Measurements from ENCODE around the gene LAMA5.

The LAMA5 gene

GRCh38 chr20:62327726-62328495 lies 39.2 kb downstream of the LAMA5 start:
- Histone ChIP-seq H3K27me3 (ENCODE audit: insufficient read depth, low read length, poor library complexity) (no peaks in the 10 kb centered on the region), H3K9me3 (ENCODE audit: insufficient read depth, low read length, severe bottlenecking) (no peaks in the 10 kb centered on the region), H3K79me2 (ENCODE audit: insufficient read depth, low read length) (no peaks in the 10 kb centered on the region), H3K4me3 (ENCODE audit: low read depth in 1 of 2, low read length in 2 of 2) (no peak overlapping the region), H3K36me3 (ENCODE audit: insufficient read depth, low read length) (no peaks in the 10 kb centered on the region), H3K4me1 (ENCODE audit: insufficient read depth, low read length) (no peaks in the 10 kb centered on the region), H3K27ac (ENCODE audit: low read length) (no peak overlapping the region), H2AFZ (ENCODE audit: low read depth, low read length) (no peak overlapping the region), H3K4me2 (ENCODE audit: insufficient read depth, low read length) (no peak overlapping the region), H4K20me1 (ENCODE audit: insufficient read depth, low read length) (peaks cover 3% of the 10 kb centered on the region; the same call in 1 of the 2 replicates), H3K9ac (ENCODE audit: low read depth, low read length) (no peak overlapping the region)
- DNase-seq (no peak), ATAC-seq (ENCODE audit: insufficient read depth, low read depth) (no peak)
- TF ChIP-seq, protein P1, sequence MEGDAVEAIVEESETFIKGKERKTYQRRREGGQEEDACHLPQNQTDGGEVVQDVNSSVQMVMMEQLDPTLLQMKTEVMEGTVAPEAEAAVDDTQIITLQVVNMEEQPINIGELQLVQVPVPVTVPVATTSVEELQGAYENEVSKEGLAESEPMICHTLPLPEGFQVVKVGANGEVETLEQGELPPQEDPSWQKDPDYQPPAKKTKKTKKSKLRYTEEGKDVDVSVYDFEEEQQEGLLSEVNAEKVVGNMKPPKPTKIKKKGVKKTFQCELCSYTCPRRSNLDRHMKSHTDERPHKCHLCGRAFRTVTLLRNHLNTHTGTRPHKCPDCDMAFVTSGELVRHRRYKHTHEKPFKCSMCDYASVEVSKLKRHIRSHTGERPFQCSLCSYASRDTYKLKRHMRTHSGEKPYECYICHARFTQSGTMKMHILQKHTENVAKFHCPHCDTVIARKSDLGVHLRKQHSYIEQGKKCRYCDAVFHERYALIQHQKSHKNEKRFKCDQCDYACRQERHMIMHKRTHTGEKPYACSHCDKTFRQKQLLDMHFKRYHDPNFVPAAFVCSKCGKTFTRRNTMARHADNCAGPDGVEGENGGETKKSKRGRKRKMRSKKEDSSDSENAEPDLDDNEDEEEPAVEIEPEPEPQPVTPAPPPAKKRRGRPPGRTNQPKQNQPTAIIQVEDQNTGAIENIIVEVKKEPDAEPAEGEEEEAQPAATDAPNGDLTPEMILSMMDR (IDR thresholded peaks at IDR 0.05; ENCODE audit: borderline replicate concordance, extremely low read depth, low read length, poor library complexity, severe bottlenecking), result no peak
- TF ChIP-seq EZH2 (IDR thresholded peaks at IDR 0.05; ENCODE audit: borderline replicate concordance, low read depth, low read length, severe bottlenecking), result no peak

DNA sequence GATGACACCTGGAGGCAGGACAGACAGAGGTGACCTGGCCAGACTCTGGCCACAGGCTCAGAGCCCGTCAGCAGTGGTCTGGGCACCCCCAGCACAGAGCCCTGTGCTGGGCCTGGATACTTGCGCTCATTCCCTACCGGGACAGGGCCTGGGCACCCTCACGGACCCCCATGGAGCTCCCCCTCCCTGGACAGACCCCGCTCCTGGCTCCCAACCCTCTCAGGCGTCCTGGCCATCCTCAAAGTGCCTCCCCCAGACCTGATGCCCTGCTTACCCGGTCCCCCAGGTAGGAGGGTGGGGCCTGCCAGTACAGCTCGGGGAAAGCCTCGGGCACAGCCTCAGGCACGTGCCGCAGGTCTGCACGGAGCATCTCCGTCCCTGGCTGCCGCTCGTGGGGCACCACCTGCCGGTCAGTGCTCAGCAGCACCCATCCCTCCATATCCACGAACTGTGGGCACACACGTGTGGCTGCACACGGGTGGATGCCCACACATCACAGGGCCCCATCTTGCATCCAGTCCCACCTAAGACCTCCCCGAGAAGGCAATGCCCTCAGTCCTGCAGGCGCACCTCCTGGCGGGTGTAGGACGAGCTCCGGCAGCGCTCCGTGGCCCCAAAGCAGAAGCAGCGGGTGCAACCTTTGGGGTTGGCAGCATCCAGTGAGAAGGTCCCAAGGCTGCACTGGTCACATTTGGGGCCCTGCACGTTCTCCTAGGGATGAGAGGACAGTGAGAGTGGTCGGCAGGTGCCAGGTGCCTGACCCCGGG lies 40.0 kb downstream of the LAMA5 start:
- Histone ChIP-seq H4K20me1 (ENCODE audit: insufficient read depth, low read length) (peaks cover 3% of the 10 kb centered on the region; the same call in 1 of the 2 replicates), H3K9me3 (ENCODE audit: insufficient read depth, low read length, severe bottlenecking) (no peaks in the 10 kb centered on the region), H3K27me3 (ENCODE audit: insufficient read depth, low read length, poor library complexity) (no peaks in the 10 kb centered on the region), H3K79me2 (ENCODE audit: insufficient read depth, low read length) (no peaks in the 10 kb centered on the region), H3K36me3 (ENCODE audit: insufficient read depth, low read length) (no peaks in the 10 kb centered on the region), H3K27ac (ENCODE audit: low read length) (no peak overlapping the region), H3K4me3 (ENCODE audit: low read depth in 1 of 2, low read length in 2 of 2) (no peak overlapping the region), H3K4me1 (ENCODE audit: insufficient read depth, low read length) (no peaks in the 10 kb centered on the region), H2AFZ (ENCODE audit: low read depth, low read length) (no peak overlapping the region), H3K4me2 (ENCODE audit: insufficient read depth, low read length) (no peak overlapping the region), H3K9ac (ENCODE audit: low read depth, low read length) (no peak overlapping the region)
- no peak for ATAC-seq (ENCODE audit: insufficient read depth, low read depth)
- TF ChIP-seq EZH2 (IDR thresholded peaks at IDR 0.05; ENCODE audit: borderline replicate concordance, low read depth, low read length, severe bottlenecking), result no peak
- TF ChIP-seq, protein P1 (IDR thresholded peaks at IDR 0.05; ENCODE audit: borderline replicate concordance, extremely low read depth, low read length, poor library complexity, severe bottlenecking), result no peak
- DNase-seq, result no peak

DNA sequence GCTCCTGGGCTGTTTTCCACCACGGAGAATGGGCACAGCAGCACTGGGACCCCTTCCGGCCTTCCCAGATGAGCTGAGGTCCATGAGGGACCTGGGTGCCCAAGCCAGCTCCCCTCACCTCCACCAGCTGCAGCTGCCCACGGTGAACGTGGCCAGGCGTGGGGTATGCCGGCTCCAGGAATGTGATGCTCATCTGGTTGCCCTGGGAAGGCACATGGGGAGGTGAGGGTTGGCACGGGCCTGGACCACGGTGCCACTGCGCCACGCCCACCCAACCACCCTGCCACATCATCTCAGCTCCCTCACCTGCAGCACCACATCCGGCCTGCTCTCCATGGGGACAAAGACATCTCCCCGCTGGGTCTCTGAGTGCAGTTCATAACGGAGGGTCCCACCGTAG lies 40.6 kb downstream of the LAMA5 start:
- ATAC-seq (ENCODE audit: insufficient read depth, low read depth) (0 out of 3 replicates have a peak, but pooled peaks have one; percentile 10), DNase-seq (no peak)
- H3K4me3 ChIP-seq (ENCODE audit: low read depth in 1 of 2, low read length in 2 of 2), result no peak overlapping the region
- H3K27ac ChIP-seq (ENCODE audit: low read length), result no peak overlapping the region
- no peak for TF ChIP-seq EZH2 (IDR thresholded peaks at IDR 0.05; ENCODE audit: borderline replicate concordance, low read depth, low read length, severe bottlenecking)
- TF ChIP-seq, protein P1 (IDR thresholded peaks at IDR 0.05; ENCODE audit: borderline replicate concordance, extremely low read depth, low read length, poor library complexity, severe bottlenecking), result no peak
- no peaks in the 10 kb centered on the region for H3K9me3 ChIP-seq (ENCODE audit: insufficient read depth, low read length, severe bottlenecking)
- no peaks in the 10 kb centered on the region for H3K36me3 ChIP-seq (ENCODE audit: insufficient read depth, low read length)
- peaks cover 3% of the 10 kb centered on the region; the same call in 1 of the 2 replicates for H4K20me1 ChIP-seq (ENCODE audit: insufficient read depth, low read length)
- H3K79me2 ChIP-seq (ENCODE audit: insufficient read depth, low read length), result no peaks in the 10 kb centered on the region
- no peak overlapping the region for H2AFZ ChIP-seq (ENCODE audit: low read depth, low read length)
- H3K4me2 ChIP-seq (ENCODE audit: insufficient read depth, low read length), result no peak overlapping the region
- no peaks in the 10 kb centered on the region for H3K4me1 ChIP-seq (ENCODE audit: insufficient read depth, low read length)
- H3K27me3 ChIP-seq (ENCODE audit: insufficient read depth, low read length, poor library complexity), result no peaks in the 10 kb centered on the region
- no peak overlapping the region for H3K9ac ChIP-seq (ENCODE audit: low read depth, low read length)
